Ovary (tissue), 9 donors: ENCODE measurements around the gene CGNL1. TPM values are rescaled to one million over a fixed set of nuclear protein-coding genes. Genes with fewer than 3 reads are reported as not detected.

Experiments used
- DNase-seq, 5 donors: peaks; one replicate each; pipeline ENCODE4 v3.0.0-alpha.2; 2019 to 2020
- H3K27ac ChIP-seq, 2 donors: fragments of 200-600 bp; one replicate each; pipeline versions ENCODE4 v1.5.1 to v1.8.0; 2019 to 2022
- H3K27me3 ChIP-seq: fragments of 200-600 bp; one replicate; pipeline ENCODE4 v1.8.0; 2022
- H3K36me3 ChIP-seq: fragments of 200-600 bp; sonication (generic); one replicate; pipeline ENCODE4 v1.5.1; 2019
- H3K4me1 ChIP-seq: one replicate; pipeline ENCODE4 v1.8.1; 2013; ENCODE audit warnings: mild to moderate bottlenecking, moderate library complexity; ENCODE audit not compliant: insufficient read depth
- H3K4me3 ChIP-seq: fragments of 200-600 bp; sonication (generic); one replicate; pipeline ENCODE4 v1.5.1; 2017
- H3K9me3 ChIP-seq, 2 donors: fragments of 200-600 bp in 1 of 2; sonication (generic) in 1 of 2; one replicate each; pipeline versions ENCODE4 v1.5.1 to v1.8.1; 2013 to 2019; ENCODE audit warnings: mild to moderate bottlenecking in 1 of 2, moderate library complexity in 1 of 2
- CTCF ChIP-seq, 3 donors: fragments of 450-650 bp in 2 of 3; fragments of 200-600 bp in 1 of 3; IDR thresholded peaks; one replicate each; pipeline versions ENCODE4 v1.5.1 to v1.8.0; 2016 to 2022; ENCODE audit warnings: antibody characterized with exemption in 3 of 3, mild to moderate bottlenecking in 1 of 3
- EP300 ChIP-seq: sonication (generic); formaldehyde crosslinking; IDR thresholded peaks from one replicate; pipeline ENCODE4 v1.6.1; 2017; ENCODE audit warnings: antibody characterized with exemption
- POLR2A ChIP-seq: fragments of 450-650 bp; IDR thresholded peaks from one replicate; pipeline ENCODE4 v1.6.1; 2017; ENCODE audit warnings: antibody characterized with exemption, mild to moderate bottlenecking, moderate library complexity
- WGBS, 3 donors: extraction: QIAGEN DNeasy Blood & Tissue Kit in 1 of 3; methylation state at CpG; one replicate each; pipeline versions ENCODE4 v1.1.5 to v1.1.7; 2013 to 2017; 5-methylcytosine and 5-hydroxymethylcytosine counted together
- intact Hi-C, 4 donors: fragments of 100-400 bp; cut with DNase I; formaldehyde crosslinking; loops; one replicate each; pipeline versions ENCODE4 v1.11.0 to v1.15.1; 2022 to 2023
- polyA plus RNA-seq, 2 donors: library from polyadenylated mRNA; stranded (reverse); fragments of 200-250 nt in 1 of 2; fragments of 350-450 nt in 1 of 2; fragmentation: Illumina TruSeq in 1 of 2; extraction: RNeasy Lipid Tissue Mini Kit (QIAGEN cat#74804) in 1 of 2; gene quantifications; one replicate each; pipeline ENCODE4 v1.2.3, GENCODE V29; 2013 to 2014
- total RNA-seq, 7 donors: library from RNA; depleted of rRNA in 2 of 7; stranded (reverse); fragments of >200 nt in 2 of 7; fragmentation: NEBNext Ultra II Directional in 3 of 7; extraction: Animal tissue kit (Norgen Biotek cat#: 25700) in 3 of 7; gene quantifications; one replicate each; pipeline versions ENCODE4 v1.1.0 to v1.2.4, GENCODE V29; 2016 to 2023
- donor health status: DM: no; HTN: no; CAD: no; lungs with moderate emphysema.
- donor health status: DM: no; HTN: no; CAD: no.
- donor health status: Bipolar disorder and iron deficiency.
- donor health status: DM: yes; HTN: yes; CAD: no.
- donor health status: DM: no; HTN: no; CAD: no.
- donor health status: DM: yes; HTN: yes; CAD: no.

CGNL1 gene
- total and polyA plus RNA-seq, 9 donors, result 7.8 to 26.1 (median 13.6) TPM

GRCh38 chr15:57500979-57501576 lies 124.8 kb downstream of the CGNL1 start:
- Histone ChIP-seq H3K27ac (no peak overlapping the region), H3K4me1 (peaks cover 12% of the 10 kb centered on the region), H3K4me3 (no peak overlapping the region), H3K36me3 (no peaks in the 10 kb centered on the region), H3K27me3 (no peaks in the 10 kb centered on the region), H3K9me3 (no peaks in the 10 kb centered on the region)
- 62 to 78% (median 68%) methylated on average over 6 of the region's 6 CpGs for whole genome bisulfite sequencing, 3 donors
- TF ChIP-seq POLR2A (no peak), CTCF (IDR thresholded peaks at IDR 0.05) (no peak), EP300 (no peak)
- intact Hi-C loops, result loop anchor here in 1 of 4 donors (5.0 kb wide), 1 partner anchor 124 kb away; the partner anchor contains the start of gene CGNL1
- DNase-seq, result no peak

- H3K36me3 ChIP-seq, result no peaks in the 10 kb centered on the region
- H3K4me3 ChIP-seq, result no peak overlapping the region
- intact Hi-C loops, result loop anchor here in 1 of 4 donors (5.0 kb wide), 1 partner anchor 125 kb away; the partner anchor contains the start of gene CGNL1
- H3K4me1 ChIP-seq, result peaks cover 14% of the 10 kb centered on the region
- no peak overlapping the region for H3K27ac ChIP-seq
- H3K27me3 ChIP-seq, result no peaks in the 10 kb centered on the region
- WGBS, 3 donors, result 3 to 14% (median 3%) methylated on average over 2 of the region's 2 CpGs
- TF ChIP-seq CTCF (IDR thresholded peaks at IDR 0.05) (no peak), EP300 (no peak), POLR2A (no peak)
- H3K9me3 ChIP-seq, result no peaks in the 10 kb centered on the region
- no peak for DNase-seq
Observed at GRCh38 chr15:57502116-57502515, 125.8 kb downstream of the CGNL1 start.

- peaks cover 14% of the 10 kb centered on the region for H3K4me1 ChIP-seq
- H3K9me3 ChIP-seq, result no peaks in the 10 kb centered on the region
- no peak overlapping the region for H3K4me3 ChIP-seq
- H3K36me3 ChIP-seq, result no peaks in the 10 kb centered on the region
- 96 to 98% (median 97%) methylated on average over 6 of the region's 6 CpGs for WGBS, 3 donors
- no peaks in the 10 kb centered on the region for H3K27me3 ChIP-seq
- H3K27ac ChIP-seq, result peak overlapping the region in 1 of 2 donors; percentile 12
- no peak for TF ChIP-seq EP300
- no peak for TF ChIP-seq POLR2A
- no peak for TF ChIP-seq CTCF (IDR thresholded peaks at IDR 0.05)
- no peak for DNase-seq
- intact Hi-C loops, result loop anchor here in 1 of 4 donors (5.0 kb wide), 1 partner anchor 126 kb away; the partner anchor contains the start of gene CGNL1
Observed at GRCh38 chr15:57503051-57503702, 126.9 kb downstream of the CGNL1 start.

- no peak for TF ChIP-seq POLR2A
- no peak for TF ChIP-seq CTCF (IDR thresholded peaks at IDR 0.05)
- no peak for TF ChIP-seq EP300
- no peaks in the 10 kb centered on the region for H3K9me3 ChIP-seq
- H3K27me3 ChIP-seq, result no peaks in the 10 kb centered on the region
- WGBS, 3 donors, result 48 to 55% (median 49%) methylated on average over 9 of the region's 9 CpGs
- peak in 4 of 5 donors; percentile 47 to 78 (median 58) for DNase-seq
- peak overlapping the region; percentile 49 to 50 for H3K27ac ChIP-seq
- H3K36me3 ChIP-seq, result no peaks in the 10 kb centered on the region
- peaks cover 16% of the 10 kb centered on the region for H3K4me1 ChIP-seq
- intact Hi-C loops, result loop anchor here in 1 of 4 donors (5.0 kb wide), 1 partner anchor 127 kb away; the partner anchor contains the start of gene CGNL1
- no peak overlapping the region for H3K4me3 ChIP-seq
Observed at GRCh38 chr15:57503911-57504598, 127.8 kb downstream of the CGNL1 start.
